GM18517 (cell line): ENCODE data around the gene TFB2M.
"Not testable (repeated sequence)": the region's sequence is repeated elsewhere in the genome, so short reads cannot be mapped to it uniquely, and the experiment has no call there.

Experiments
- ATAC-seq: cut with Tn5 transposase; IDR thresholded peaks from one replicate; pipeline ENCODE4 v1.9.1; 2021; ENCODE audit warnings: mild to moderate bottlenecking, moderate library complexity; ENCODE audit not compliant: unreplicated experiment

TFB2M gene

DNA sequence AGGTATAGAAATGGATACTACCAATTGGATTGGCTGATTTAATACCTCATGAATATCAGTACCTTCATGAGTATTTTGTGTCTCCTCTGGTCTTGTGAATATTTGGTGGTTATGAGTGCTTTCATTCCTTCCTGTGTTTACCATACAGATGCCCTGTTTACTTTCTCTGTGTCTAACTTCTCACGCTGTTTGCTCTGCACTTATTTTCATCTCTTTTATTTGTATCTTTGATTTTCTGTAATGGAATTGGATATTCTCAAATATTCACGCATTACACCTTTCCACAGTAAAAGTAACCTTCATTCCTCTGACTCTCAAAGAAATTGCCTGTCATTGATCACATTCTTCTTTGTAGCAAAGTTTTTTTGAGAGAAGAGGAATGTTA is 17.0 kb upstream of the TFB2M start:
- no peak for ATAC-seq

- no peak for ATAC-seq
Measured at GRCh38 chr1:246582301-246583055, 16.4 kb upstream of the TFB2M start.

DNA sequence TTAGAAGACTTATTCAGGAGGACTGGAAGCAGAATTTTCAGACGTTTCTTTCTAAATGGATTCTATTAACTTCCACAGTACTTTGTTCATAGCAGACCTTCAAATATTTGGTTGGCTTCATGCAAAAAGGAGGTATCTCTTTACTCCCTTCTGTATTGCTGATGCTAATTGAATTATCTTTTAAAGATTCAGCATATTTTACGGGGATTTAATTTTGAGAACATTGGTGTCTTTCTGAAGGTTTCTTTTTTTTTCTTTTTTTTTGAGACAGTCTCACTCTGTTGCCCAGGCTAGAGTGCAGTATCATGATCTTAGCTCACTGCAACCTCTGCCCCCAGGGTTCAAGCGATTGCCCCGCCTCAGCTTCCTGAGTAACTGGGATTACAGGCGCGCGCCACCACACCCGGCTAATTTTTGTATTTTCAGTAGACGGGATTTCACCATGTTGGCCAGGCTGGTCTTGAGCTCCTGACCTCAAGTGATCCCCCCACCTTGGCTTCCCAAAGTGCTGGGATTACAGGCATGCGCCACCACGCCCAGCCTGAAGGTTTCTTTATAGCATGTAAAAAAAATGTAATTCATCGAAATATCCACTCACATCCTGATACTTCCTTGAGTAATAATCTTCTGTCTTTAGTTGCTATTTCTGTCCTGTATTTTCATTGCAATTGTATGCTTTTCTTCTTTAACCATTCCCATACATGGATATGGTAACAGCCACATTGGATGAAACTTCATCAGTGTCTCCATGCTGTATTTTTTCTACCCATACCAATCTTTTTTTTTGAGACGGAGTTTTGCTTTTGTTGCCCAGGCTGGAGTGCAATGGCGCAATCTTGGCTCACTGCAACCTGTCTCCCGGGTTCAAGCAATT is 14.7 kb upstream of the TFB2M start:
- no peak for ATAC-seq

DNA sequence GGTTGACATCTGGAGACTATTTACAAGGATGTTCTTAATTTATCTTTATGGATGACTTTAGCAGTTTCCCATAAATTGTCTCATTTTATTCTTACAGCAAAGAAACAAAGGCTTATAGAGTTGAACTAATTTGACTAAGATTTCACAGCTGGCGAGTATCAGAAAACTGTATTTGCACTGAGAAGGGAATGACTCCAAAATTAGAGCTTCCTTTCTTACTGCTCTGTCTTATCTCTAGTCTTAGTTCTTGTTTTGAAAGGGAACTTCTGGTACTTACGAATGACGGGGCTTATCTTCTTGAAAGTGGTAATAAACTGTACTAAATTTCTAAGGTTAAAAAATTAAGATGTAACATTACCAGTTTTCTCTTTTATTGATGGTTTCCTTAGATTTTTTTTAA is 13.8 kb upstream of the TFB2M start:
- ATAC-seq = peak; percentile 74

DNA sequence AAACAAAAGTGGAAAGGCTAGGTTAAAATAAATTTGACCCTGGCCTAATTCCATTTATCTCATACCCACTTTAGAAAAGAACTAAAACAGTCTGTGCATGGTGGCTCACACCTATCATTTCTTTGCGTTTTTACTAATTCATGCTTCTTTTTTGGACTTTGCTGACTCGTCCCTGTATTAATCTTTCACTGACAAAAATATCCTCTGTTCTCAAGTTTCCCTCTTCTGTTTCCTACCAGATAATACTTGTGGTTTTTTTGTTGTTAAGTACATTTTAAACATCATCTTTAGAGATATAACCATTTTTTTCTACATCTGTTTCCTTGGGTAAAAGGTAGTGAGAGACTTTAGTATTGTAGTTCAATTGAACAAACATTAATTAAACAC is 11.7 kb upstream of the TFB2M start:
- ATAC-seq = no peak

GRCh38 chr1:246577082-246577719 is 11.1 kb upstream of the TFB2M start:
- no peak for ATAC-seq

DNA sequence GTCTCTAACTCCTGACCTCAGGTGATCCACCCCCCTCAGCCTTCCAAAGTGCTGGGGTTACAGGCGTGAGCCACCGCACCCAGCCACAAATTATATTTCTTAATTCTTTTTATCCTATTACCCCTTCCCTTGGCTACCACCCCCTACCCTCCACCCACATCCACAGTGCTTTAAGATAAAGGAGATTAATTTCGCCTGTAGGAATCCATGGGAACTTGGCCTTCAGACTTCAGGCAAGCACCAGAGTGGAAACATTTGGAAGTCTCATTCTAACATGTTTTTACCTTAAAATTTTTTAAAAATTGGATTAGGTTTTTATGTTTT is 10.6 kb upstream of the TFB2M start:
- ATAC-seq = no peak

DNA sequence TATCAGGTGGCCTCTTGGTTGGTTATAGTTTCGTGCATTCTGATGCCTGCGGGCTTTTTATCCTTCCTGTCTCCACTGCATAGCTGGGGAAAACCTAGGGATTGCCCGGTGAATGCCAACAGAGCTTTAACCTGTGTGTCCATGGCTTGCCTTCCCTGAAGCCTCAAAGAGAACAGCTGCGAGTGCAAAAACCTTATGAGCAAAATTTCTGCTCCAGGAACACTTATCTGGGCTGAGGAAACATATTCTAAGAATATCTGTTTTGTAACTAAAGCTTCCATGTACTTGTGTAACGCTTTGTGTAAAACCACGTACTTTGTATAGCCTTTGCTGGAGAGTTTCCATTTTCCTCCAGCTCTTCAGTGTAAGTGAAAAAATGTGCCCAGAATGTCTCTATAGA is 7.4 kb upstream of the TFB2M start:
- ATAC-seq = no peak

DNA sequence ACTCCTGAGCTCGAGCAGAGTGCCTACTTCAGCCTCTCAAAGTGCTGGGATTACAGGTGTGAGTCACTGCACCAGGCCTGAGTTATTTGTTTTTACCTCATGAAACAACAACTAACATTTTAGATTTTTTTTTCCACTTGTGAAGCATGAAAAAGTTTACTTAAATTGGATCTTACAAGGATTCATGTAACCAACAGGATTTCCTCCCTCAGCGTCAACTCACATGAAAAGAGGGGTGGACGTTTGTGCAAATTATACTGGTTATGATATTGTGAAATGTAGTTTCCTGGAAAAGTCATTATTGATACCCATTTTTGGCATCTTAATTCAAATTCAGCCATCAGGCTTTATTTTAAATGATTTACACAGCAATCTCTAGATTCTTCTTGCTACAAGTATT is 6.7 kb upstream of the TFB2M start:
- ATAC-seq = no peak

DNA sequence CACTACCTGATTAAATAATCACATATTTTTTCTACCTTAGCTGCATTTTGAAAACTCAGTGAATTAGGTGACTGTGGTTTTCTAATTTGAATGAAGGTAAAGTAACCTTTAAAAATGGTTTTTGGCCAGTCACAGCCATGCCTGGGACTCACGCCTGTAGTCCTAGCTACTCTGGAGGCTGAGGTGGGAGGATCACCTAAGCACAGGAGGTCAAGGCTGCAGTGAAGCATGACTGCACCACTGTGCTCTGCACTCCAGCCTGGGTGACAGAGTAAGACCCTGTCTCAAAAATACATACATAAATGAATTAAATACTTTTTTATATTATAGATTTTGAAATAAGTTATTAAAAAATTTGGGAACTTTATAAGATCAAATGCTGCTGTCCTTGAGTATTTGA is 5.9 kb upstream of the TFB2M start:
- no peak for ATAC-seq

GRCh38 chr1:246571309-246571708 is 5.2 kb upstream of the TFB2M start:
- ATAC-seq = not testable (repeated sequence)

DNA sequence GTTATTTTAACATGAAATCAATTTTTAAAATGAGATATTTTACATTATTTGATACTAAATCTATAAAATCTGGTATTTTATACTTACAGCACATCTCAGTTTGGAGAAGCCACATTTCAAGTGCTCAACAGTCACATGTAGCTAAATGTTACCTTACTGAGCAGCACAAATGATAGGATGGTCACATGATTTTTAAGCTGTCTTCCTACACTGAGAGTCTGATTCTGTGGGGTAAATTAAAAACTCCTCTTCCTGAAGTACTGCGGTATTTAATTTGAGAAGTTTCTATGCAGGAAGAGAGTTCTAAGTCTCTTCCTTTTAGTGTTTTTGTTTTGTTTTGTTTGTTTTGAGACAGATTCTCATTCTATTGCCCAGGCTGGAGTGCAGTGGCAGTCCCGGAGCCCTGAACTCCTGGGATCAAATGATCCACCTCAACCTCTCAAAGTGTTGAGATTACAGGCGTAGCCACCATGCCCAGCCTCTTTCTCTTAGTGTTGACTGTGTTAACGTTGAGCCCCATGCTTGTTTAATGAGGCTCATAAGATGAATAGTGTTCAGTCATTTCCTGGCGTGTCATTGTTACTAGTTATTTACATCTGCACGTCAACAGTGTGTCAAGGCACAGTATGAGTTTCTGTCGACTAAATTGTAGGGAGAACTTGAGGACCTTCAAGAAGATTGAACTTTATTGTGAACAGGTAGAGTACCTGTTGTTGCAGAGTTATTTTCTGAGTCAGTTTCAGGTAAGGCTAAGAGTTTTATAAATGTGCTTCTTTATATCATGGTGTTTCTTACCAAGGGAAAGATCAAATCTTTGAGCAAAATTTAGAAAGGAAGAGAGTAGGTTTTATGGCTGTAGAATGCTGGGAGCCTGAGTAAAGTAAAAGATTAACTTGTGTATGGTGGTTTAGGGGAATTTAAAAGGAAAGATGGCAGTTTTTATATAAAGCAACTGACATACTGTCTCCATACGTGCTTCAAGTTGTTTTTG is 3.5 kb upstream of the TFB2M start:
- no peak for ATAC-seq

DNA sequence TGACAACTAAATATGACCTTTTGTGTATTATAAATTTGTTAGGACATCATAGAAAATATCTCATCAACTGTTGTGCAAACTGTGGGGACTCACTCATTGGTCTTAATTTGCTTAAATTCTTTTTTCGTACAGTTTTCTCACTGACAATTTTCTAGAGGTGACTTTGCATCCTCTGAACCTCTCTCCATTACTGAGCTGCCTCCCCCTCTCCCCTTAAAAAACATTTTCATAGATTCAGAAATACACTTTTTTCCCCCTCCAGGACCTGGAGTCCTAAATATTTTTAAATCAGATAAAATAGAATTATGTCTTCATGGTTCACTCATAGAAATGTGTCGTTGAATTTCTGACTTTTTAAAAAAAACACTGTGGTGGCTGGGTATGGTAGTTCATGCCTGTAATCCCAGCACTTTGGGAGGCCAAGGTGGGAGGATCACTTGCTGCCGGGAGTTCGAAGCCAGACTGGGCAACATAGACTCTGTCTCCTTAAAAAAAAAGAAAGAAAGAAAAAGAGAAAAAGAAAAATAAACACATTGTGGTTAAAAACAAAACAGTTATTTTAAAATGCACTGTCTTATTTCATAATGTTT is 1.7 kb upstream of the TFB2M start:
- no peak for ATAC-seq

DNA sequence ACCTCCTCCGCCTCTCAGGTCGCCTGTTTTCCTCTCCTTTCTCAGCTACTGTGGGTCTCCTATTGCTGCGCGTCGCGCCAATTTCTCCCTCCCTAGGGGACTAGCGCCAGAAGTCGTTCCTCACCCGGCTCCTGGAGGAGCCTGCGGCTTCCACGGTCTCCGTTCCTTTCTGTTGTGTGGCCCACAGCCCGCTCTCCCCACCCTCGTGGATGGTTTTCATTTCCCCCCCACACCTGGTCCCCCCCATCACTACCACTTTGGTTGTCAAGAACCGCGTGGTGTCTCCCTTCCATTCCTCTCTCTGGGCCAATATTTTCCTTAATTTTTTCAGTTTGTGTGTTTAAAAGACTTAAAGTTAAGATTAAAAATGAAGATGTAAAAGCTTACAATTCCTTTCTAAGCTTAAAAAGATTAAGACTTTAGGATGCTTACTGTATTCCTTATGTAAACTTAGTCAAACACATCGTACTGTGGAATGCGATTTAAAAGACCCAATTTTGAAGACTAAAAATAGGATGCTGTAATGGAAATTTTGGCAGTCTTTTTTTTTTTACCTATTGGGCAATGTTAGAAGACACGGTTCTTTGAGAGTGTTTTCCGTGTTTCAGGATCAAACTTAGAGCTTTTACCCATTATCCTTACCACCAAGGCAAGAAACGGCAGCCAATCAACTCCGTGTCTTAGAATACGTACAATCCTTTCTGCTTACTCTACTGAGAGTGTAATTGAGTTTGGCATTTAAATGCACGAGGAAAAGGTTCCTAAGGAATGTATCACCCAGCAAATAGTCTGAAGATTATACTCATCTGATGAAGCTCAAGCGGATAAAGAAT is 968 bp upstream of the TFB2M start:
- ATAC-seq = peak; percentile 13

- no peak for ATAC-seq
Measured at GRCh38 chr1:246565751-246566127, 322 bp downstream of the TFB2M start.

DNA sequence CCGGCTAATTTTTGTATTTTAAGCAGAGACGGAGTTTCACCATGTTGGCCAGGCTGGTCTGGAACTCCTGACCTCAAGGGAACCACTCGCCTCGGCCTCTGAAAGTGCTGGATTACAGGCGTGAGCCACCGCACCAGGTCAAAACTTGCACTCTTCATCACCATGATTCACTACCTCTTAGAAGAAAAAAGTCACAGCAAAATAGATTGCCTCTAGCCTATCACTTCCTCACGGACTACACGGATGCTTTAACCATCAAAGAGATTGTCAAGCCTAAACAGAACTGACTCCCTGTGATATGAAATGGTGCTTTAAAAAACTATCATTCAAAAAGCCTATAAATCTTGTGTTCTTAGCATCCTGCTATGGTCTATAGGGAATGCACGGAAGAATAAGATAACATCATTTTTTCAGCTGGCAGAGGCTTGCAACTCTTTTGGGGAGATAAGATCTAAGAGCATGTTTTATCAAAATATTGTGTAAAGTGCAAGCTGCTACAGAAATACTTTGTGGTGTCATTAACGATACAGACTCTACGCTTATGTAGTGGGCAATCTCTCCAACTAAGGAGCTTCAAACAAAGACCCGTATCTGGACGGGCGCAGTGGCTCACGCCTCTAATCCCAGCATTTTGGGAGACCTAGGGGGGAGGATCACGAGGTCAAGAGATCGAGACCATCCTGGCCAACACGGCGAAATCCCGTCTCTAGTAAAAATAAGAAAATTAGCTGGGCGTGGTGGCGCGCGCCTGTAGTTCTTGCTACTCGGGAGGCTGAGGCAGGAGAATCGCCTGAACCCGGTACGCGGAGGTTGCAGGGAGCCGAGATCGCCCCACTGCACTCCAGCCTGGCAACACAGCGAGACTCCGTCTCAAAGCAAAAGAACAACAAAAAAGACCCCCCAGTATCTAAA is 966 bp downstream of the TFB2M start:
- no peak for ATAC-seq

DNA sequence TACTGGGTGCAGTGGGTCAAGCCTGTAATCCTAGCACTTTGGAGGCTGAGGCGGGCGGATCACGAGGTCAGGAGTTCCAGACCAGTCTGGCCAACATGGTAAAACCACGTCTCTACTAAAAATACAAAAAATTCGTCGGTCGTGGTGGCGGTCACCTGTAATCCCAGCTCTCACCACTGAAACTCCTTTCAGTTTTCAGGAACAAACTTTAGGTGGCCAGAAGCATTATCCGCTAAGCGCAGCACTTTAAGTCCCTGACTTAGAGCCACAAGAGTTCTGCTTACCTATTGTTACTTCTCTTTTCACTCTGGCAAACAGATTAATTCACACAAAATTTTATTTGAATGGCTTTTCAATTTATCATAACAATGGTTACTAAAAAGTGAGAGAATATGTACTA is 5.2 kb downstream of the TFB2M start:
- not testable (repeated sequence) for ATAC-seq

DNA sequence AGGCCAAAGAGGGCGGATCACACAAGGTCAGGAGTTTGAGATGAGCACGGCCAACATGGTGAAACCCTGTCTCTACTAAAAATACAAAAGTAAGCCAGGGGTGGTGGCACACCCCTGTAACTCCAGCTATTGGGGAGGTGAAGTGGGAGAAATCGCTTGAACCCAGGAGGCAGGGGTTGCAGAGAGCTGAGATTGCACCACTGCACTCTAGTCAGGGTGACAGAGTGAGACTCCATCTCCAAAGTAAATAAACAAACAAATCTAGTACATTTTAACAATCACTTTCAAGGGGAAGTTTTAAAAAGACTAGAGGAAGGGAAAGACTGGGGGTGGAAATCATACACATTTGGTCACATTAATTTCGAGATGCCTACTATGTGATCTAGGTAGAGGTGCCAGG is 6.8 kb downstream of the TFB2M start:
- no peak for ATAC-seq

DNA sequence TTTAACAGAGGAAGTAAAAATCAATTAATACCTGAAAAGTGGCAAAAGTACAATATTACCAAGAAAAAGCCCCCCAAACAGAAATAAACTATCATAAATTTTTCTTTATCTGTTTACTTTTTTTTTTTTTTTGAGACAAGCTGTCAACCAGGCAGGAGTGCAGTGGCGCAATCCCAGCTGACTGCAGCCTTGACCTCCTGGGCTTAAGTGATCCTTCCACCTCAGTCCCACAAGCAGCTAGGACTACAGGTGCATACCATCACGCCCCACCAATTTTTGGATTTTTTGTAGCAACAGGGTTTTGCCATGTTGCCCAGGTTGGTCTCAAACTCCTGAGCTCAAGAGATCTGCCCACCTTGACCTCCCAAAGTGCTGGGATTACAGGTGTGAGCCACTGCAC is 8.0 kb downstream of the TFB2M start:
- no peak for ATAC-seq
